AG10803 (cell line): ENCODE data around the gene FILIP1L.
A peak's percentile ranks its signal among the peaks of the same experiment; 100 is the strongest.

ENCODE experiments used
- DNase-seq: peaks from one replicate; pipeline ENCODE4 v3.0.0; 2010; ENCODE audit warnings: low read depth
- H3K4me3 ChIP-seq: 2 replicates; pipeline ENCODE4 v1.5.1; 2011; ENCODE audit warnings: mild to moderate bottlenecking, low read length, control low read depth
- CTCF ChIP-seq: conservative IDR thresholded peaks from 2 replicates; pipeline ENCODE4 v1.5.1; 2011; ENCODE audit warnings: mild to moderate bottlenecking, low read length, control low read depth, inconsistent platforms

FILIP1L gene

GRCh38 chr3:100018806-100019205 lies 95.5 kb downstream of the FILIP1L start:
- H3K4me3 ChIP-seq: no peak overlapping the region
- no peak for TF ChIP-seq CTCF
- DNase-seq: no peak

GRCh38 chr3:100010087-100010417 lies 104.2 kb downstream of the FILIP1L start:
- no peak for TF ChIP-seq CTCF
- H3K4me3 ChIP-seq: no peak overlapping the region
- no peak for DNase-seq

- H3K4me3 ChIP-seq: no peak overlapping the region
- DNase-seq: no peak
- TF ChIP-seq CTCF: no peak
These were observed 104.8 kb downstream of the FILIP1L start for GRCh38 chr3:100009276-100010086.

DNA sequence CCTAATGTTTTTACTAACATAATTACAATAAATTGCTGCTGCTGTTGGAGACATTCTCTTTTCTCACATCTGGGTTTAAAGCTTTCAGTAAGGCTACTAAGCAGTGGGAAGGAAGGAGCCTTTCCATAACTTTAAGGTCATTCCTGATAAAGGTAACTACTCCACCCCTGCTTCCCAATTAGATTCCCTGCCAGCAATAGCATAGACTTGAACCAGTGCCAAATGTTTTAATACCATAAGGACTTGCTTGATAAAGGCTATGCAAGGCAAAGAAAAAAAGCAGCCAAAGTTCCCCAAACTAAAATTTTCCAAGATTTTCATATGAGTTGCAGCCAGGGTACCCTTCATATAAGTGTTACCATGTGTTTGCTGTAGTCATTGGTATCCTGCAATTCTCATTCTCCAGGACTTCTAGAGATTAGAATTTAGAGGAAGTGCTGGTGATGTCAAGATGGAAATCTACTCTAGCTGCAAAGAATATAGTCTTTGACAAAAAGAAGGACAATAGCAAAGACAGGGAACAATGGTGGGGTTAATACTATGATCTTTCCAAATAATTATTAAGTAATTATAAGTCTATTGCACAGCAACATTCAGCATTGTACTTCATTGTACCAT lies 106.1 kb downstream of the FILIP1L start:
- DNase-seq: no peak
- no peak overlapping the region for H3K4me3 ChIP-seq
- TF ChIP-seq CTCF: no peak

- no peak for TF ChIP-seq CTCF
- H3K4me3 ChIP-seq: no peak overlapping the region
- no peak for DNase-seq
These were observed 107.0 kb downstream of the FILIP1L start for GRCh38 chr3:100007313-100007712.

DNA sequence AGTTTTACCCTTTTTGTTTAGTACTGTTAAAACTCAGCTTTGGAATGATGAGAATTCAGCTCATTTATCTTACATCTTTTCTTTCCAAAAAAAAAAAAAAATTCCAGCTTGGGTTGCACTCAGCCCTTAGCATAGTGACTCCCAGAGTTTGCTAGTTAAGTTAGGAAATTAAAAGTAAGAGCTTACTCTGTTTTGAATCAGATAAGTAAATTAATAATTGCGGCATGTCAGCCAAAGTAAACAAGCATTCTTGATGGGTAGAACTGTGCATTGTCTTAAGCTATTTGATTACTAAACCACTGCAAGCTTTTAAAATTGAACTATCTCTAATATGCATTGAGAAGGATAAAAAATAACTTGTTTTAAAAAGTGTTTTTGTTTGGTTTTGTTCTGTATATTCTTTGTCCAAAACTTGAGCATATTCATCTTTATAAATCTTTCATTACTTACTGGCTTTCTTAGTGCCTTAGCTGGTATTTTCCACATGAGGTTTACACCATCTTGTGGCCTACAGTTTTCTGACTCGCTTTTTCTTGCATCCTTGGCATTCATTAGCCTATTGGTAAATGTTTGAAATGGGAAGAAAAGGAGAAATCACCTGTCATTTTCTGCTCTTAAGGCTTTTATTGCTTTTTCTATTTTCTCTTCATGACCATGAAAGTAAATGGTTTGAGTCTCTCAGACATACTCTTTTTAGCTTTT lies 107.6 kb downstream of the FILIP1L start:
- peak; percentile 37 for TF ChIP-seq CTCF
- no peak overlapping the region for H3K4me3 ChIP-seq
- DNase-seq: peak; percentile 71
